ENCODE measurements around the gene CYP26C1. TPM values are rescaled to one million over a fixed set of nuclear protein-coding genes. Genes with fewer than 3 reads are reported as not detected.

Gene CYP26C1
- total RNA-seq, 3 donors from 2014 or later: 0.05 to 0.13 TPM; not detected in 1

DNA sequence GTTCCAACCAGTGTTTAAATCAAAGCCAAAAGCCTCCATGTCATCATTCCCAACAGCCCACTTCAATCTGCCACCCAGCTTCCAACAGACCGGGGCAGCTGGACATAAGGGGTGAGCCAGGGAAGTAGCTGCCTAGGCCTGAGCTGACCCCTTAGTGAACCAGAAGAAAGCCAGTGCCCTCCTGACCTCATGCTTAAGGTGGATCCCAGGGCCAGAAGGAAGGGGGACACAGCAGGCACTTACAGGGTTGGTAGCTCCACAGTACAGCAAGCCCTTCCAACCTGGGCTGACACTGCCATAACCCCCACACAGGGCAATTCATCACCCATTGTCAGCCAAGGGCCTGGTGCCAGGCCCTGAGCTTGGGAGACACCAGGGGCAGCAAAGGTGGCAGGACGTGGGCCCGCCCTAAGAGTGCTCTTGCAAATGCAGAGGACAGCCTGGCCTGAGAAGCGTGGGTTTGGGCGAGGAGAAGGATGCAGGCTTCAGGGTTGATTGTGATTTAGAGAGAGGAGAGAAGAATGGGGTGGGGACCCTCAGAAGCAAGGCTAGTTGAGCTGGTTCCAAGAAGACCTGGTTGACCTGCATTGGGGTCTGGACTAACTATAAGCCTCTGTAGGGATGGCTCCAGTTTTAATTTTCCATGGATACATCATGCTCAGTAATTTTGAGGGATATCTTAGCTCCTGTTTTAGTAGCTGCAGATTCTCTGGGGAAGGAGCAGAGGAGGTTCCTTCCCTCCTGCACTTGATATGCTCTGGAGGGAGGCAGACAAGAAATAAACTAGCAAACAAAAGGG, 10.0 kb downstream of the CYP26C1 start:
- ATAC-seq (no peak), DNase-seq (no peak)
- Mint-ChIP-seq H3K4me1 (ENCODE audit: low read depth) (peaks cover 38% of the 10 kb centered on the region), H3K4me3 (no peak overlapping the region), H3K27me3 (ENCODE audit: low read depth) (peaks cover 82% of the 10 kb centered on the region), H3K9me3 (no peaks in the 10 kb centered on the region), H3K36me3 (ENCODE audit: insufficient read depth) (no peaks in the 10 kb centered on the region)

- Mint-ChIP-seq H3K36me3 (ENCODE audit: insufficient read depth) (no peaks in the 10 kb centered on the region), H3K9me3 (no peaks in the 10 kb centered on the region), H3K27me3 (ENCODE audit: low read depth) (peaks cover 84% of the 10 kb centered on the region), H3K4me1 (ENCODE audit: low read depth) (peaks cover 40% of the 10 kb centered on the region), H3K4me3 (no peak overlapping the region)
- no peak for DNase-seq
- no peak for ATAC-seq
Observed at GRCh38 chr10:93071177-93071472, 10.5 kb downstream of the CYP26C1 start.

- DNase-seq (no peak), ATAC-seq (no peak)
- H3K9me3 Mint-ChIP-seq: no peaks in the 10 kb centered on the region
- peaks cover 40% of the 10 kb centered on the region for H3K4me1 Mint-ChIP-seq (ENCODE audit: low read depth)
- H3K27me3 Mint-ChIP-seq (ENCODE audit: low read depth): peaks cover 81% of the 10 kb centered on the region
- peak overlapping the region; percentile 19 for H3K4me3 Mint-ChIP-seq
- no peaks in the 10 kb centered on the region for H3K36me3 Mint-ChIP-seq (ENCODE audit: insufficient read depth)
Observed at GRCh38 chr10:93071674-93072224, 11.2 kb downstream of the CYP26C1 start.

- Mint-ChIP-seq H3K4me1 (ENCODE audit: low read depth) (peaks cover 40% of the 10 kb centered on the region), H3K27me3 (ENCODE audit: low read depth) (peaks cover 80% of the 10 kb centered on the region), H3K4me3 (peak overlapping the region; percentile 19), H3K36me3 (ENCODE audit: insufficient read depth) (no peaks in the 10 kb centered on the region), H3K9me3 (no peaks in the 10 kb centered on the region)
- no peak for DNase-seq
- ATAC-seq: peak in 1 of 2 donors; percentile 20
Observed at GRCh38 chr10:93072225-93072712, 11.7 kb downstream of the CYP26C1 start.

DNA sequence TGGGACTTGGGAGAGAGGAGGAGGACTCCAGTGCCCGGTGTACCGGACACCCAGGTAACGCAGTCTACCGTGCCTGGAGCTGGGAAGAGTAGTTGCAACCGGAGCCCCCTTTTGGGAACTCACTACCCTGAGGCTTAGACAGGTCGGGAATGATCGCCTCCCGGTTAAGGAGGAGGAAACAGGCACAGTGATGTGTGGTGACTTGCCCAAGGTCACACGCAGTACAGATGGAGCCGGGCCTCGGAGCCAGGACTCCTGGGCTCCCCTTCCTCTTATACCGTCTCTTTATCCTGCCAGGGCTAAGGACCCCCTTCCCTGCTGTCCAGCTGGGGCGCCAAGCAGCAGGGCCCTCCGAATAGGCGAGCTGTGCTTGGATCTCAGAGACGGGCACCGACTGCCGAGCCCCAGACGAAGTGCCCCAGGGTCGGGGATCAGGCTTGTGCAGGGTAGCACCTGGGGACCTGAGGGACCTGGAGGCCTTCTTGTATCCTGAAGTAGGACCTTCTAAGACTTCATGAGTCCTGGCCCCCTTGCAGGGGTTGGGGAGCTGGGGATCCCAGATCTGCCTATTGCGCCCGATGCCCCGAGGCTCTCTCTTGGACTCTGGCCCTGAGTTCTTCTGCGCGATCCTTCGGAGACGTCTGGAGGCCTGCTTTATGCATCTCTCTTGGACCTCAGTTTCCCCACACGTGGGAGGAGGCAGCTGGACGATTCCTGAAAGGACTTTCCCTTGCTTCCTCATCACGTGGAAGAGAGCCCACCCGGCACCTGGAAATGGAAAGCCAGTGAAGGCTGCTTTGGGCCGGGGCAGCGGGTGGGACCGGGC, 12.3 kb downstream of the CYP26C1 start:
- no peak for DNase-seq
- Mint-ChIP-seq H3K4me1 (ENCODE audit: low read depth) (peaks cover 40% of the 10 kb centered on the region), H3K4me3 (peak overlapping the region; percentile 13)

DNA sequence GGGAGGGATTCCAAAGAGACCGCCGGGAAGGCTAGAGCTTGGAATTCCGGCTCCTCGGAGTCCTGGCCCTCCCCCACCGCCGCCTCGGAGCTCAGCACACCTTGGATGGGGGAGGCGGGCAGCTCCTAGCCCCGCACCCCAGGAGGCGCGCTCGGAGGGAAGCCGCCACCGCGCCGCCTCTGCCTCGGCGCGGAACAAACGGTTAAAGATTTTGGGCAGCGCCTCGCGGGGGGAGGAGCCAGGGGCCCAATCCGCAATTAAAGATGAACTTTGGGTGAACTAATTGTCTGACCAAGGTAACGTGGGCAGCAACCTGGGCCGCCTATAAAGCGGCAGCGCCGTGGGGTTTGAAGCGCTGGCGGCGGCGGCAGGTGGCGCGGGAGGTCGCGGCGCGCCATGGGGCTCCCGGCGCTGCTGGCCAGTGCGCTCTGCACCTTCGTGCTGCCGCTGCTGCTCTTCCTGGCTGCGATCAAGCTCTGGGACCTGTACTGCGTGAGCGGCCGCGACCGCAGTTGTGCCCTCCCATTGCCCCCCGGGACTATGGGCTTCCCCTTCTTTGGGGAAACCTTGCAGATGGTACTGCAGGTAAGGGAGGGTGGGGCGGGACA, 13.0 kb downstream of the CYP26C1 start, which contains the start of gene CYP26A1:
TSS of gene CYP26A1 (plus strand) at position 355 of the 608 bp plus-strand sequence. CDS start at position 397, 42 bp downstream.
- H3K4me3 Mint-ChIP-seq: peak within 1 kb of the TSS; percentile 61
- H3K27me3 Mint-ChIP-seq (ENCODE audit: low read depth): peaks cover 73% of the 10 kb centered on the region
- ATAC-seq: peak in 1 of 2 donors; percentile 3
- H3K4me1 Mint-ChIP-seq (ENCODE audit: low read depth): peaks cover 38% of the 10 kb centered on the region
- H3K9me3 Mint-ChIP-seq: no peaks in the 10 kb centered on the region
- no peaks in the 10 kb centered on the region for H3K36me3 Mint-ChIP-seq (ENCODE audit: insufficient read depth)
- DNase-seq: no peak

More for the DNA sequence above, 12.3 kb downstream of the CYP26C1 start:
- no peaks in the 10 kb centered on the region for H3K36me3 Mint-ChIP-seq (ENCODE audit: insufficient read depth)
- peak; percentile 15 to 20 for ATAC-seq
- peaks cover 76% of the 10 kb centered on the region for H3K27me3 Mint-ChIP-seq (ENCODE audit: low read depth)
- no peaks in the 10 kb centered on the region for H3K9me3 Mint-ChIP-seq

- Mint-ChIP-seq H3K27me3 (ENCODE audit: low read depth) (peaks cover 67% of the 10 kb centered on the region), H3K4me1 (ENCODE audit: low read depth) (peaks cover 36% of the 10 kb centered on the region), H3K36me3 (ENCODE audit: insufficient read depth) (no peaks in the 10 kb centered on the region), H3K4me3 (peak overlapping the region; percentile 61), H3K9me3 (no peaks in the 10 kb centered on the region)
- no peak for DNase-seq
- peak in 1 of 2 donors; percentile 25 for ATAC-seq
Observed at GRCh38 chr10:93074147-93074596, 13.6 kb downstream of the CYP26C1 start.

GRCh38 chr10:93074597-93075368, 14.2 kb downstream of the CYP26C1 start:
- DNase-seq (no peak), ATAC-seq (no peak)
- Mint-ChIP-seq H3K27me3 (ENCODE audit: low read depth) (peaks cover 71% of the 10 kb centered on the region), H3K4me3 (peak overlapping the region; percentile 61), H3K4me1 (ENCODE audit: low read depth) (peaks cover 36% of the 10 kb centered on the region), H3K36me3 (ENCODE audit: insufficient read depth) (no peaks in the 10 kb centered on the region), H3K9me3 (no peaks in the 10 kb centered on the region)

- DNase-seq (no peak), ATAC-seq (peak; percentile 29 to 33)
- Mint-ChIP-seq H3K4me1 (ENCODE audit: low read depth) (peaks cover 38% of the 10 kb centered on the region), H3K27me3 (ENCODE audit: low read depth) (peaks cover 69% of the 10 kb centered on the region), H3K36me3 (ENCODE audit: insufficient read depth) (no peaks in the 10 kb centered on the region), H3K9me3 (no peaks in the 10 kb centered on the region), H3K4me3 (no peak overlapping the region)
Observed at GRCh38 chr10:93075369-93076221, 15.0 kb downstream of the CYP26C1 start.

- peaks cover 70% of the 10 kb centered on the region for H3K27me3 Mint-ChIP-seq (ENCODE audit: low read depth)
- H3K36me3 Mint-ChIP-seq (ENCODE audit: insufficient read depth): no peaks in the 10 kb centered on the region
- no peak overlapping the region for H3K4me3 Mint-ChIP-seq
- ATAC-seq (no peak), DNase-seq (no peak)
- H3K4me1 Mint-ChIP-seq (ENCODE audit: low read depth): peaks cover 33% of the 10 kb centered on the region
- no peaks in the 10 kb centered on the region for H3K9me3 Mint-ChIP-seq
Observed at GRCh38 chr10:93076871-93077270, 16.3 kb downstream of the CYP26C1 start.

- no peaks in the 10 kb centered on the region for H3K9me3 Mint-ChIP-seq
- no peak overlapping the region for H3K4me3 Mint-ChIP-seq
- ATAC-seq (no peak), DNase-seq (no peak)
- peaks cover 61% of the 10 kb centered on the region for H3K27me3 Mint-ChIP-seq (ENCODE audit: low read depth)
- peaks cover 25% of the 10 kb centered on the region for H3K4me1 Mint-ChIP-seq (ENCODE audit: low read depth)
- H3K36me3 Mint-ChIP-seq (ENCODE audit: insufficient read depth): no peaks in the 10 kb centered on the region
Observed at GRCh38 chr10:93077860-93078337, 17.3 kb downstream of the CYP26C1 start.

DNA sequence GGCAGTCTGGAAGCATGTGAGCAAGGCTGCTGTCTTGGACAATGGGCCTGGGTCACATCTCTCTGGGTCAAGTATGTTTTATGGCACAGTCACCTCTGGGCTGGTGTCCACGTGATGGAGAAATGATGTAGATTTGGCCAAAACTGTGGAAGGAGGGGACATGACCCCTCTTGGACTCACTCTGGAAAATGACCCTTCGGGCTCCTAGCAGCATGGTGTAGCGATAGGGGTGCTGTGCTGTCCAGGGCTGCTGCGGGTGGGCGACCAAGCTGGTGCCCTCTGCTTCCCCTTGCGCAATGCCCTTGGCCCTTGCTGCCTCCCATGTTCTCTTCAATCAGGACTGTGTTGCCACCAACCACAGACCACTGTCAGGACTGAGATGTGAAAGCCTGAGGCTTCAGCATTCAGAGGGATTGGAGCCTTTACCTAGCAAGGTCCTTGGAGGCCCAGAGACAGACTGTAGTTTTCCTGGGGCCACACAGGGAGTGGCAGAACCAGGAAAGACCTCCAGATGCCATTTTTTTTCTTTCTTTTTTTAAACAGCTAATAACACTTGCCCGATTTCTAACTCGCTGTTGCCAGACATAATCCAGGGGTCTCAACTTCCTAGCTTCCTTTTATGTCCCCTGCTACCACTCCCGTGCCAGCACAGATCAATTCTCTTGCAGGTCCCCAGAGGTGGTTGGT, 19.2 kb downstream of the CYP26C1 start:
- H3K27me3 Mint-ChIP-seq (ENCODE audit: low read depth): peaks cover 49% of the 10 kb centered on the region

More for the DNA sequence above, 19.2 kb downstream of the CYP26C1 start:
- Mint-ChIP-seq H3K9me3 (no peaks in the 10 kb centered on the region), H3K36me3 (ENCODE audit: insufficient read depth) (no peaks in the 10 kb centered on the region), H3K4me3 (no peak overlapping the region), H3K4me1 (ENCODE audit: low read depth) (peaks cover 14% of the 10 kb centered on the region)
- DNase-seq: no peak
- no peak for ATAC-seq

Measured in activated T-cell treated with anti-CD3 and anti-CD28 coated beads, Interleukin-2, amount 50 U/mL, for 4 hours (primary cell).